HG03354 (cell line): ENCODE data around the gene UBAP1.
"Not testable (repeated sequence)": the region's sequence is repeated elsewhere in the genome, so short reads cannot be mapped to it uniquely, and the experiment has no call there.

Source experiments
- ATAC-seq: cut with Tn5 transposase; IDR thresholded peaks from one replicate; pipeline ENCODE4 v1.9.1; 2021; ENCODE audit warnings: mild to moderate bottlenecking; ENCODE audit not compliant: unreplicated experiment, poor library complexity, severe bottlenecking

The UBAP1 gene

GRCh38 chr9:34177593-34178435 lies 1.0 kb upstream of the UBAP1 start:
- no peak for ATAC-seq

GRCh38 chr9:34179213-34180136 lies 632 bp downstream of the UBAP1 start:
- ATAC-seq: peak; percentile 13

- peak; percentile 98 for ATAC-seq
Measured at GRCh38 chr9:34185778-34186551, 7.1 kb downstream of the UBAP1 start.

GRCh38 chr9:34187891-34188240 lies 9.0 kb downstream of the UBAP1 start:
- ATAC-seq: no peak

- ATAC-seq: no peak
Measured at GRCh38 chr9:34190996-34191892, 12.4 kb downstream of the UBAP1 start.

GRCh38 chr9:34195143-34195542 lies 16.3 kb downstream of the UBAP1 start:
- ATAC-seq: no peak

GRCh38 chr9:34197286-34197685 lies 18.4 kb downstream of the UBAP1 start:
- ATAC-seq: not testable (repeated sequence)

- ATAC-seq: no peak
Measured at GRCh38 chr9:34197756-34198711, 19.2 kb downstream of the UBAP1 start.

GRCh38 chr9:34200092-34200491 lies 21.2 kb downstream of the UBAP1 start:
- no peak for ATAC-seq

- no peak for ATAC-seq
Measured at GRCh38 chr9:34203275-34203991, 24.6 kb downstream of the UBAP1 start.

- ATAC-seq: no peak
Measured at GRCh38 chr9:34203992-34204635, 25.3 kb downstream of the UBAP1 start.

- ATAC-seq: no peak
Measured at GRCh38 chr9:34205102-34205501, 26.3 kb downstream of the UBAP1 start.

GRCh38 chr9:34206561-34206960 lies 27.7 kb downstream of the UBAP1 start:
- no peak for ATAC-seq

GRCh38 chr9:34211395-34211794 lies 32.6 kb downstream of the UBAP1 start:
- ATAC-seq: no peak

- ATAC-seq: not testable (repeated sequence)
Measured at GRCh38 chr9:34214354-34215000, 35.6 kb downstream of the UBAP1 start.

GRCh38 chr9:34216325-34216724 lies 37.5 kb downstream of the UBAP1 start:
- no peak for ATAC-seq
